GM19328 (cell line): ENCODE results near the gene DSP.

Experiments used
- ATAC-seq: cut with Tn5 transposase; IDR thresholded peaks from one replicate; pipeline ENCODE4 v1.9.1; 2021; ENCODE audit warnings: mild to moderate bottlenecking, moderate library complexity; ENCODE audit not compliant: unreplicated experiment

The DSP gene, protein sequence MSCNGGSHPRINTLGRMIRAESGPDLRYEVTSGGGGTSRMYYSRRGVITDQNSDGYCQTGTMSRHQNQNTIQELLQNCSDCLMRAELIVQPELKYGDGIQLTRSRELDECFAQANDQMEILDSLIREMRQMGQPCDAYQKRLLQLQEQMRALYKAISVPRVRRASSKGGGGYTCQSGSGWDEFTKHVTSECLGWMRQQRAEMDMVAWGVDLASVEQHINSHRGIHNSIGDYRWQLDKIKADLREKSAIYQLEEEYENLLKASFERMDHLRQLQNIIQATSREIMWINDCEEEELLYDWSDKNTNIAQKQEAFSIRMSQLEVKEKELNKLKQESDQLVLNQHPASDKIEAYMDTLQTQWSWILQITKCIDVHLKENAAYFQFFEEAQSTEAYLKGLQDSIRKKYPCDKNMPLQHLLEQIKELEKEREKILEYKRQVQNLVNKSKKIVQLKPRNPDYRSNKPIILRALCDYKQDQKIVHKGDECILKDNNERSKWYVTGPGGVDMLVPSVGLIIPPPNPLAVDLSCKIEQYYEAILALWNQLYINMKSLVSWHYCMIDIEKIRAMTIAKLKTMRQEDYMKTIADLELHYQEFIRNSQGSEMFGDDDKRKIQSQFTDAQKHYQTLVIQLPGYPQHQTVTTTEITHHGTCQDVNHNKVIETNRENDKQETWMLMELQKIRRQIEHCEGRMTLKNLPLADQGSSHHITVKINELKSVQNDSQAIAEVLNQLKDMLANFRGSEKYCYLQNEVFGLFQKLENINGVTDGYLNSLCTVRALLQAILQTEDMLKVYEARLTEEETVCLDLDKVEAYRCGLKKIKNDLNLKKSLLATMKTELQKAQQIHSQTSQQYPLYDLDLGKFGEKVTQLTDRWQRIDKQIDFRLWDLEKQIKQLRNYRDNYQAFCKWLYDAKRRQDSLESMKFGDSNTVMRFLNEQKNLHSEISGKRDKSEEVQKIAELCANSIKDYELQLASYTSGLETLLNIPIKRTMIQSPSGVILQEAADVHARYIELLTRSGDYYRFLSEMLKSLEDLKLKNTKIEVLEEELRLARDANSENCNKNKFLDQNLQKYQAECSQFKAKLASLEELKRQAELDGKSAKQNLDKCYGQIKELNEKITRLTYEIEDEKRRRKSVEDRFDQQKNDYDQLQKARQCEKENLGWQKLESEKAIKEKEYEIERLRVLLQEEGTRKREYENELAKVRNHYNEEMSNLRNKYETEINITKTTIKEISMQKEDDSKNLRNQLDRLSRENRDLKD (N-terminal part only)

DNA sequence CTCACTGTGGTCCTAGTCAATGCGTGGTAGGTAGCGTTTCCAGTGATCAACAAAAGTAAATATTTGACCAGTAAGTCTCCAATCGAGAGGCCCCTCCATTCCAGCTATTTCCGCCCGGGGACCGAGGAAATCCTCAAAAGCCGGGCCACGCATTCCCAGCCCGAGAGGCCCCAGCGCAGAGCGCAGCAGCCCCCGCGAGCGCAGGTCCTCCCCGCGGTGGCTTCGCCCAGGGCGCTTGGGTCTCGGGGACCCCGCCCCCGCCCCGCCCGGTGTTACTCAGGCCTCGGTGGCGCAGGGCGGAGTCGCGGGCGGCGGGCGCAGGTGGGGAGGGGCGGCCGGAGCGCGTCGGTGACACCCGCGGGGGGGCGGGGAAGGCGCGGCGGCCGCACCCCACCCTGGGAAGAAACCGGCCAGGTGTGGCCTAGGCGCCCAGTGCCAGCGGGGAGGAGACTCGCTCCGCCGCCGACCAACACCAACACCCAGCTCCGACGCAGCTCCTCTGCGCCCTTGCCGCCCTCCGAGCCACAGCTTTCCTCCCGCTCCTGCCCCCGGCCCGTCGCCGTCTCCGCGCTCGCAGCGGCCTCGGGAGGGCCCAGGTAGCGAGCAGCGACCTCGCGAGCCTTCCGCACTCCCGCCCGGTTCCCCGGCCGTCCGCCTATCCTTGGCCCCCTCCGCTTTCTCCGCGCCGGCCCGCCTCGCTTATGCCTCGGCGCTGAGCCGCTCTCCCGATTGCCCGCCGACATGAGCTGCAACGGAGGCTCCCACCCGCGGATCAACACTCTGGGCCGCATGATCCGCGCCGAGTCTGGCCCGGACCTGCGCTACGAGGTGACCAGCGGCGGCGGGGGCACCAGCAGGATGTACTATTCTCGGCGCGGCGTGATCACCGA is at the start of gene DSP:
Gene DSP (plus strand): TSS at position 497 of the 890 bp plus-strand sequence. CDS start 245 bp downstream, at position 742.
- ATAC-seq = no peak

DNA sequence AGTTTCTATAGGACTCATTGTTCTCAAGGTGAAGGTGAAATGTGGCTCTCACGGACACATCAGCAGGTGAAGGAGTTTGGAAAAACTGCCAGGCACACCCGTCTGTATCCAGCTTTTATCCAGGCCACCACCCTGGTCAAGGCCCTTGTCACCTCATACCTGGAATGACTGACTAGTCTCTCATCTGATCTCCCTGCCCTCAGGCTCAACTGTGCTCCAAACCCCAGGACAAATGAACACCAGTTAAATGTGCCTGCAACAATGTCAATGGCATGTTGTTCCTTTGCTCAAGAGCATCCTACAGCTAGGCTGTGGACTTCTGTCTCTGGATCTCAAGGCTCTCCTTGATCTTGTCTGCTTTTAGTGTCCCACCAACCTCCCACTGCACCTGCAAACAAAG is 47.6 kb upstream of the DSP start:
- ATAC-seq = no peak

DNA sequence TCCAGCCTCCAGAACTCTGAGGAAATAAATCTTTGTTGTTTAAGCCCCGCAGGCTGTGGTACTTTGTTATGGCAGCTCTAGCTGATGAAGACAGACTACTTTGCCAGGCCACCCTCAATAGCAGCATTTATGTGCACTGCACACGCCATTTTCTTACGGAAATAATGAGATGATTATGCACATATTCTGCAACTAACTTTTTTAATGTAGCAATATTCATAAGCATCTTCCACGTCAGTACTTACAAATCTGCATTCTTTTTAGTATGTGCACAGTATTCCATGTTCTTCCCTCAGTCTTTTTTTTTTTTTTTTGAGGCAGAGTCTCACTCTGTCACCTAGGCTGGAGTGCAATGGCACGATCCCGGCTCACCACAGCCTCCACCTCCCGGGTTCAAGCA is 46.8 kb upstream of the DSP start:
- no peak for ATAC-seq

DNA sequence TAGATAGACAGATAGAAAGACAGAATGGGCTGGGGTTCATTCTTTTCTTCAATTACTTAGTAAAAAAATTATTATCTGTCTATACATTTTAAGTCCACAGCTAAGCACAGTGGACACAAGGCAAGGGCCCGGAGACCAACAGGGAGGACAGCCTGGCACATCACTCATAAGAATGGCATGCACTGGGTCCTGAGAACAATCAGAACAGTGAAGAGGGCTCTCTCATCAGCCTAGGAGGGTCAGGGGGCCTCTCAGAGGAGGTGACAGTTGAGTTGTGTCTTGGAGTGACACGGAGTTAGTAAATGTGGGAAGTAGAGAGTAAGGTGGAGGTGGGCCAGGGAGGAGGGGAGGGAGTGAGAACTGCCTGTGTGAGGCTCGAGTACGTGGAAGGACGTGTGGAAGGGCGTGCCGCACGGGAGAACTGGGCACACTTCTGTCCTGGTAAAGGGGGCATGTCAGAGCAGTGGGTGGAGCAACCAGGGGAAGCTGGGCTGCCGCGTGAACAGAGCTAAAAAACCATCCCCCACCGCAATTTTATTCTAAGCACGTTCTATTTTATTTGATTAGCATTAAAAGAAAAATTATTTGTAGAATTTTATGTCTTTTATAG is 45.1 kb upstream of the DSP start:
- ATAC-seq = no peak

DNA sequence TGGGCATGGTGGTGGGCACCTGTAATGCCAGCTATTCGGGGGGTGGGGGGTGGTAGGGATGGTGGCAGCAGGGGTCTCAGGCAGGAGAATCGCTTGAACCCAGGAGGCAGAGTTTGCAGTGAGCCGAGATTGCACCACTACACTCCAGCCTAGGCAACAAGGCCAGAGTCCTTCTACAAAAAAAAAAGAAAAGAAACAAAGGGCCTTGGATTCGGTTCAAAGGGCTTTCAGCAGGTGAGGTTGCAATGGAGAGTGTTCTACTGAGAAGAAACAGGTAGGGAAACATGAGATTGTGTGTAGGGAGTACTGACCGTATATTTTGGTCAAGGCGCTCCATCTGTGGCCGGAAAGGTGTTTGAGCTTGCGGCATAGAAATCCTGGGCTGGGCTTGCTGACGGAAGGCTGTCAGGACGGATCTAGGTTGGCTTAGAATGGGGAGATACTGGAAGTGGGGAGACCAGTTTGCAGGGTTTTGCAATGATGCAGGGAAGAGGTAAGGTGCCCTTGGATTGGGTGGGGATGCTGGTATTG is 40.7 kb upstream of the DSP start:
- no peak for ATAC-seq

DNA sequence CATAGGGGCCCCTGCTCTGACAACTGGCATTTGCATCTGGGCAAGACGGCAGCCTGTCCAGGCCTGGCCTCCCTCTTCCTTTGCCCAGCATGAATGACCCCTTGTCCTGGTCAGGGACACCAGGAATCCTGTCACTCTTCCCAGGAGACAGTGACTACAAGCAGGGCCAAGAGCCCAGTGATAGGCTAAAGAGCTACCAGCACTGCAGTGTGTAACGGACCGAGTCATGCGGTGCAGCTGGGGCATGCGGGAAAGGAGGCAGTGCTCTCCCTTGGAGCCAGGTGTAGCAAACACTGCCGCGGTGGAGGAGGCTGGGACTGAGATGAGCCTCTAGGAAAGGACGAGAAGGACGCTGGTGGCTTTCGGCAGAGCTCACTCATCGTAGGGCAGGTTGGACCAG is 38.7 kb upstream of the DSP start:
- no peak for ATAC-seq

DNA sequence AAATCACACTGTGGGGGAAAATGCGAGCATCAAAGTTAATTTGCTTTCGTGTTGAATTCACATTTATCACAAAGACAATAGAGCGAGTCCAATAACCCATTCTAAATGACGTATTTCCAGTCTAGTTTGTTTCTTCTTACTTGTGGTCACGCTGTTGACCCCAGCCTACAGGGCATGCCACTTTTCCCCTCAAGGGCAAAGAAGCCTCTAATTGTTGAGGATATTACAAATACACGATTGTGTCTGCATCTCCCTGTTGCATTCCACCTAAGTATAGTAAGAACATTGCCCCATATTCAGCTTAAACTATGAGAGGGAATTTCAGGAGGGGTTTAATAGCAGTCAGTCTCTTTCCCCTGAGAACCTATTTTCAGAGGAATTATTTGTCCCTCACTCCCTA is 37.4 kb upstream of the DSP start:
- no peak for ATAC-seq

DNA sequence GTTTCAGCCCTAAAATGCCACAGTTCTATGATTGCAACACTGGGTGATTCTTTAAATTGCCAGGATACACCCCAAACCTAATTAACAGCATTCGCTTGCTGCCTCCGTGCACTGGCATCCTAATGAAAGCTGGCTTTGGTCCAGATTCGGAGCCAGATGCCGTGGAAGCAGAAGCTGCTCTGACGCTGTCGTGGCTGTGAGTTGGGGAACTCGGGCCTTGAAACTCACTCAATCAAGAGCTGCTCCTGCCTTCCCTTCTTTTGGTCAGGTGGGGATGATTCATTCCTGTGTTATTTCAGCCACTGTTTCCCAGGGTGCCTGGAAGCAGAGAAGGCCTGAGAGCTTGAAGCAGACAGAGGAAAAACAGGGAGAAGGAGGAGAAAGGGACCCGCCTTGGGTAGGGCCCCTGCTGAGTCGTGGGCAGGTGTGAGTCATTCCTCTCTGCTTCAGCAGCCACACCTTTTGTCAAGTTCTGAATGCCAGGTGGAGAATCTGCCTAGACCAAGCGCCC is 36.2 kb upstream of the DSP start:
- ATAC-seq = no peak

DNA sequence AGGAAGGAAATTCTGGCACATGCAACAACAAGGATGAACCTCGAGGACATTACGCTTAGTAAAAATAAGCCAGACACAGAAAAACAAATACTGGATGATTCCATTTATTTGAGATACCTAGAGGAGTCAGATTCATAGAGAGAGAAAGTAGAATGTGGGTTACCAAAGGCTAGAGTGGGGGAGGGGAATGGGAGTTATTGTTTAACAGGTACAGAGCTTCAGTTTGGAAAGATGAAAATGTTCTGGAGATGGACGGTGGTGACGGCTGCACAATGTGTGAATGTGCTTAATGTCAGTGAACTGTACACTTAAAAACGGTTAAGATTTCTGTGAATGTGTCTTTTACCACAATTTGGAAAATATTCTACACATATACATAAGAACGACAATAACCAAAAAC is 33.9 kb upstream of the DSP start:
- ATAC-seq = no peak

DNA sequence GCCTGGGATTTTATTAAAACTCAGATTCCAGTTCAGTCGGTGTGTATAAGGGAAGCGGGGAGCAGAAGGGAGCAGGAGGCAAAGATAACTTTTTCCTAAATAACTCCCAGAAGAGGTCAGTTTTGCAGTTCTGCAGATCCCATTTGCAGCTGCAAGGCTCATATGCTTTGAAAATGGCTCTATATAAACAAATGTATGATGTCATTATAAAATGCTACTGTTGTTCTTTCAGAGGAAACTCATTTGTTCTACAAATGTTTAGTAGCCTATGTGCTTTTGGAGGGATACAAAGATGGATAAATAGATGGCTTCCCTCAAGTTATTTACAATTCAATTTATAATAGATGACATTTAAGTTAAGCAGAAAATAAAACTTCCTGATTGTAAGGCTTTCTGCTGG is 29.2 kb upstream of the DSP start:
- no peak for ATAC-seq

DNA sequence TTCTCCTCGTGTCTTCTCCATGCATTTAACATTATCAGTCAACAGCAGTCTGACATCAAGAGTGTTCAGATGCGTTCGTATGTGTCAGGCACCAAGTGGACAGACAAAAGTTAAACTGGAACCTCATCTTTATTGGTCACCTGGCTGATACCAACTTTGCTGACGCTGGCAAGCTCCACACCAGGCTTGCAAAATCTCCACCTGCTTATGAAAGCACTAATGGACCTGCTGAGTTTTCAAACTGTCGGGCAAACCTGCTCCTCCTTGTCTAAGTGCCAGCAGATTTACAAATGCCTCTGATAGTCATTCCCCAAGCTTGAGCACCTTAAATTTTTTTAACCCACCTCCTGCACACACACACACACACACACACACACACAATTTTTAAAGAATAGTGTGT is 27.9 kb upstream of the DSP start:
- ATAC-seq = no peak

DNA sequence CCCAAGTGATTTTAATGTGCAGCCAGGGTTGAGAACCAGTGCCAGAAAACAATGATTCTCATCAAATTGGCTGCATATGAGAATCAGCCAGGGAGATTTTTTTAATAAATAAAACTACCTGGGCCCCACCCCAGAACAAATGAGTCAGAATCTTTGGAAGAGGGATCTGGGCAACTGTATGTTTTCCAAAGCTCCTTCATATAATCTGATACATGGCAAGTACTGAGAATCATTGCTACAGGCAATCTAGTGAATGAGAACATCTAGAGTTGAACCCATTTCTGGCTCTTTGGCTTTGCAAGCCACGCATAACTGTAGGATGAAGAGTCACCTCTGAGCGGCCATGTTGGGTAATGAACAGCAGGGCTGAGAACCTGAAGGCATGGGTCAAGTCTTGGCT is 26.1 kb upstream of the DSP start:
- no peak for ATAC-seq

DNA sequence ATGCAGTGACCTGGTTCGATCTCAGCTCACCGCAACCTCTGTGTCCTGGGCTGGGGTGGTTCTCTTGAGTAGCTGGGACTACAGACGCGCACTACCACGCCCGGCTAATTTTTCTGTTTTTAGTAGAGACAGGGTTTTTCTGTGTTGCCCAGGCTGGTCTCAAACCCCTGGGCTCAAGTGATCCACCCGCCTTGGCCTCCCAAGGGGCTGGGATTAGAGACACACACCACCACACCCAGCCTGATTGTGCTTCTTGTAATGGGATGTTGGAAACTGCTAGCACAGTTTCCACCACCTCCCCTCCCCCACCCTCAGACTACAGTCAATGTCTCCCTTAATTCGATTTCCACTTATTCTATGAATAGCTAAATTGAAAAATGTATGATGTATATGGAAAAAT is 22.6 kb upstream of the DSP start:
- no peak for ATAC-seq

DNA sequence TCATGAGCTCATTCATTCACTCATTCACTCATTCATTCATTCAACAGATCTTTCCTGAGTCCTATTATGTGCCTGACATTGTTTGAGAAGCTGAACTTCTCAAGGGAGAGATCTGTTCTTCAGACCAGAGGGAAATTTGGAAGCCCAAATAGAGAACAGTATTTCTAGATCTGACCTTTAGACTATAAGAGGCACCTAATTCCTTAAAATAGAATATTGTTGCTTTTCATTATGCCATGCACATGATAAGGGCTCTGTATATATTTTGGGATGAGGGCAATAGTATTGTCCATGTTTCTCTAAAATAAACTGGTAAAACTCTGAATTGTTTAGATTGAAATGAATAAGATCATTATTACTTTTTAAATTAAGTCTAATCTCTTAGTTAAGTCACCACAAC is 18.6 kb upstream of the DSP start:
- ATAC-seq = no peak

DNA sequence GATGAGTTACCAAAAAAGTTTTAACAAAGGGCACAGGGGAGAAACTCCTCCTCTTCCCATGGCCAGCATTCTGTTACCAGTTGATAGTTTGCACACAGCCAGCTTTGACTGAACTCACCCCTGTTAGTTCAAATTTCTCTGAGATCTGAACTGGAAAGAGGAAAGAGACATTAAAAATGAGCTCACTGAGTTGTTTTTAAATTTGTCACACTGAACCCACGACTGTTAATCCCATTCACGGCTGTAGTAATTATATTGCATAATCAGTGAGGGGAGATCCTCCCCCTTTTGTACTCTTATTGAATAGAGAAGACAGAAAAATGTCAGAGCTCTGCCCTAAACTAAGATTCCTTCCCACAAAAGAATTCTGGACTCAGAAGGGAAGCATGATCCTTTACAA is 17.5 kb upstream of the DSP start:
- ATAC-seq = no peak

DNA sequence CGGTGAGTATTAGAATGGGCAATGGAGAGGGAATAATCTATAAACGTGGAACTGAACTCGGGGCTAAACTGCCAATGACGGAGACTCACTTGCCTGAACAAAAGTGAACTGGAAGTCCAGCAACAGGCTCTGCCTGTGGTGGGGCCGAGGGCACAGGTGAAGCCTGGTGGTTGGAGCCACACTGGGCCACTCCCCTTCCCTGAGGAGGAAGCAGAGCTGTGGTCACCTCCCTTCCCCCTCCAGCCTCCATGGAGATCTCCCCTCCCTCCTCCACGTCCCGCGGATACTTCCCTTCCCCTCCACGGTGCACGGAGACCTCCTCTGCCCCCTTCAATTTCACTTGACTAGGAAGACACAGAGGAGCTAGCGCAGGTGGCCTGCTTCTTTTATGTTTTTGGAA is 14.7 kb upstream of the DSP start:
- no peak for ATAC-seq

DNA sequence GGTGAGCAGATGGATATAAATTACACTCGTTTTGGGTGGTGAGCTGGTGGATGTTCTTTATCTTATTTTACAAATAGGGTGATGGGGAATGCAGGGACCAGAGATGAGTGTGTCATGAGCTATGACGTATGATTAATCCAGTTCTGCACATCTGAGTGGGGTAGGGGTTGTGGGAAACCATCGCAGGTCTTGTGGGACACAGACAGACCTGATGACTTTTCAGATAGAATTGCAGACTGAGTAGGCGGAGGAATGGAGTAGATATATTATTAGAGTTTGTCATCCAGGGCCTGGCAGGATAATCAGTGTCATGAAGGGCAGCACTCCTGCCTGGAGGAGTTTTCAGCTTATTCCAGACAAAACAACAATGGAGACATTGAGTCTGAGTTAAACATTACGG is 12.9 kb upstream of the DSP start:
- ATAC-seq = no peak

DNA sequence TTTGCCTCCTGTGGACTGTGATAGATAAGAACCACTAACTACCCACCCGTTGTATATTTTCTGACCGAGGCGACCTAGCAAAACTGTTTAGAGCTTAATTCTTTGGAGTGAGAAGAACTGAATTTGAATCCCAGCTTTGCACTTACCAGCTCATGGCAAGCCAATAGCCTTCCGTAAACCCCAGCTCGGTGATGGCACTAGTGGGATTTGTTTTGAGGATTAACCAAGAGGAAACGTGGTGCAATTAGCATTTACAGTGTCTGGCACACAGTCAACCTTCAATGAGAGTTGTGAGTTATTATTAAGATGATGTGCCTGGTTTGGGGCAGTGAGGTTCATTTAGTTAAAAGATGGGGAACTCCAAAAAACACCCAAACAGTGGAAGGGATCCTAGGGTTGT is 12.3 kb upstream of the DSP start:
- no peak for ATAC-seq

DNA sequence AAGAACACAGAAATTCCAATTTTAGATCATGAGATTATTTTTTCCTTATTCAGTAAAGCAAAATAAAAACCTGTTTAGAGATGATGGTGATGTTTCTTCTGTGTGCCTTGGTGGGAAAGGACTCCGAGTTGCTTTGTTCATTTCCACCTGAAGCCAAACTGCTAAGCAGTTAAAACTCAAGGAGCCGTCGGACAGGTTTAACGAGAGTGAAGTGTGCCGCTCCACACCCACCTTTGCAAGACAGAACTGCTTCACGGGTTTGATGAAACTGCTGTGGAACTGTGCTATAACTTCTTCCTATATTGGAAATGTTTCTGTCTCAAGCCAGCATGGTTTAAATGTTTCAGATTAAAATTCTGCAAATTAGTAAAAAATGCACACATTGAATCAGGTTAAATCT is 9.2 kb upstream of the DSP start:
- ATAC-seq = no peak

DNA sequence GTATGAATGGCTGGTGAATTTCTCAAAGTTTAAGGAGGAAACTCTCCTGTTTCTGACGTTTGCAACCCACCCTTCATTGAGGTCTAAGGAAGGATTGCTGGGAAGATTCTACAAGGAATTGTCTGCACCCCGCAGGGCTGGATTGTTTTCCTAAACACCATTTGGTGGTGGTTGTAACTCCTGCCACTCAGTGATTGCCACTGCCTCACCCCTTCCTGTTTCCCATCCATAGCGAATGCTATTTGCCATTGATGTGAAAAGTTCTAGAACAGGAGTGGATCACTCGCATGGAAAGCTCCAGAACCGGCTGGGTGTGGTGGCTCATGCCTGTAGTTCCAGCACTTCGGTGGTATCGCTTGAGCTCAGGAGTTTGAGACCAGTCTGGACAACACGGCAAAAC is 8.7 kb upstream of the DSP start:
- no peak for ATAC-seq
